Calu3 (cell line): Measurements from ENCODE around the gene AHCYL1. TPM values are rescaled to one million over a fixed set of nuclear protein-coding genes. Genes with fewer than 3 reads are reported as not detected.

Experiments used
- BruUV-seq: library from RNA; stranded (reverse); fragments of 400-500 nt; replicated peaks from 2 replicates; lab custom pipeline; 2021; lab: Mats Ljungman, UMichigan
- CTCF ChIA-PET: fragments of 300-600 bp; sonication (Branson Sonifier 250); formaldehyde crosslinking; loops from one replicate; lab custom pipeline; 2022; ENCODE audit warnings: antibody characterized with exemption; lab: Charles Lee
- DNase-seq: peaks from one replicate; pipeline ENCODE4 v3.0.0; 2022
- H3K27ac Mint-ChIP-seq: one replicate; pipeline ENCODE4 v1.8.0; 2022; ENCODE audit warnings: mixed read lengths; ENCODE audit not compliant: unreplicated experiment
- H3K27me3 Mint-ChIP-seq: one replicate; pipeline ENCODE4 v1.8.0; 2022; ENCODE audit warnings: mixed read lengths; ENCODE audit not compliant: unreplicated experiment
- H3K36me3 Mint-ChIP-seq: one replicate; pipeline ENCODE4 v1.8.0; 2022; ENCODE audit warnings: mild to moderate bottlenecking, moderate library complexity, mixed read lengths; ENCODE audit not compliant: insufficient read depth, unreplicated experiment
- H3K4me1 Mint-ChIP-seq: one replicate; pipeline ENCODE4 v1.8.0; 2022; ENCODE audit warnings: mild to moderate bottlenecking, low read depth, mixed read lengths; ENCODE audit not compliant: unreplicated experiment
- H3K4me3 Mint-ChIP-seq: one replicate; pipeline ENCODE4 v1.8.0; 2022; ENCODE audit warnings: mild to moderate bottlenecking, low read depth, moderate library complexity, mixed read lengths; ENCODE audit not compliant: unreplicated experiment
- H3K9me3 Mint-ChIP-seq: one replicate; pipeline ENCODE4 v1.8.0; 2022; ENCODE audit warnings: low read depth, mixed read lengths; ENCODE audit not compliant: unreplicated experiment
- CTCF ChIP-seq: fragments of 200-600 bp; IDR thresholded peaks from one replicate; pipeline ENCODE4 v1.8.0; 2022; ENCODE audit warnings: antibody characterized with exemption; ENCODE audit not compliant: unreplicated experiment
- intact Hi-C: fragments of 100-400 bp; cut with micrococcal nuclease; formaldehyde crosslinking; loops from one replicate; pipeline ENCODE4 v1.10.0; 2022; ENCODE audit not compliant: unreplicated experiment
- total RNA-seq: library from RNA; stranded (reverse); gene quantifications from 2 replicates; pipeline ENCODE4 v1.2.3, GENCODE V29; 2022

AHCYL1 gene
- total RNA-seq, 1 experiment from 2014 or later: 56.5 TPM

- Mint-ChIP-seq H3K27ac (peak overlapping the region; percentile 38), H3K36me3 (no peaks in the 10 kb centered on the region), H3K9me3 (no peaks in the 10 kb centered on the region), H3K27me3 (no peaks in the 10 kb centered on the region), H3K4me1 (peaks cover 52% of the 10 kb centered on the region), H3K4me3 (no peak overlapping the region)
- CTCF ChIA-PET: interaction anchor here (1.8 to 2.0 kb wide), 2 partner anchors 11 to 25 kb away, joined by 7 to 8 read pairs; partner anchors contain the start of gene AHCYL1
- DNase-seq: no peak
- no TSS peak for BruUV-seq
- intact Hi-C loops: no loop called here
- no peak for TF ChIP-seq CTCF
These were observed 25.0 kb upstream of the AHCYL1 start for GRCh38 chr1:109959632-109959973.

GRCh38 chr1:109959974-109960744 lies 24.4 kb upstream of the AHCYL1 start:
- no TSS peak for BruUV-seq
- peaks cover 52% of the 10 kb centered on the region for H3K4me1 Mint-ChIP-seq
- CTCF ChIA-PET: interaction anchor here (1.0 to 2.0 kb wide), 3 partner anchors 12 to 24 kb away, joined by 3 to 8 read pairs (median 7); partner anchors contain the start of gene AHCYL1
- H3K27me3 Mint-ChIP-seq: no peaks in the 10 kb centered on the region
- TF ChIP-seq CTCF: peak; percentile 14
- no peak overlapping the region for H3K4me3 Mint-ChIP-seq
- no peaks in the 10 kb centered on the region for H3K36me3 Mint-ChIP-seq
- H3K9me3 Mint-ChIP-seq: no peaks in the 10 kb centered on the region
- H3K27ac Mint-ChIP-seq: peak overlapping the region; percentile 38
- no peak for DNase-seq
- intact Hi-C loops: no loop called here

DNA sequence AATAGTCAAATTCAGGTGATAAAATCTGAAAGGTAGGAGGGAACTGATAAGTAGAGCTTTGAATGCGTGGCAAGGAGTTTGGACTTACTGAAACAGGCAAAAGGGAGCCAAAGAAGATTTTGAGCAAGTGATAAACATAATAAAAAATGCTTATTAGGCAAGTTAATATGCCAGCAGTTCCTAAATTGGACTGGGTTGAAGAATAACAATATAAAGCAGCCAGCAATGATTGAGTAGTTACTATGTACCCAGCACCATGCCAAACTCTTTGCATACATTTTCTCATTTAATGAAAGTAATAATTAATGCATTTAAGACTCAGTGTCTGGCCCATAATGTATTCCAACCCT lies 23.8 kb upstream of the AHCYL1 start:
- no peaks in the 10 kb centered on the region for H3K9me3 Mint-ChIP-seq
- H3K4me1 Mint-ChIP-seq: peaks cover 52% of the 10 kb centered on the region
- CTCF ChIA-PET: interaction anchor here (1.0 to 2.0 kb wide), 3 partner anchors 13 to 24 kb away, joined by 3 to 8 read pairs (median 7); partner anchors contain the start of gene AHCYL1
- H3K4me3 Mint-ChIP-seq: no peak overlapping the region
- H3K27me3 Mint-ChIP-seq: no peaks in the 10 kb centered on the region
- no peaks in the 10 kb centered on the region for H3K36me3 Mint-ChIP-seq
- peak overlapping the region; percentile 38 for H3K27ac Mint-ChIP-seq
- intact Hi-C loops: no loop called here
- no peak for DNase-seq
- TF ChIP-seq CTCF: no peak
- BruUV-seq: no TSS peak

DNA sequence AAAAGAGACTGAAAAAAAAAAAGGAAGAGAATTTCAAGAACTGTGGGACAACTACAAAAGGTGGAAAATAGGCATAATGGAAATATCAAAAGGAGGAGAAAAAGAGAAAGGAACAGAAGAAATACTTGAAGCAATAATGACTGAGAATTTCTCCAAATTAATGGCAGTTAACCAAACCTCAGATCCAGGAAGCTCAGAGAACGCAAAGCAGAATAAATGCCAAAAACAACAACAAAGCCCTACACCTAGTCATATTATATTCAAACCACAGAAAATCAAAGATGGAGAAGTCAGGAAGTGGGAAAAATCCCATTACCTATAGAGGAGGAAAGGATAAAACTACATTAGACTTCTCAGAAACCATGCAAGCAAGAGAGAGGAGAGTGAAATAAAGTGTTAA lies 20.7 kb upstream of the AHCYL1 start:
- DNase-seq: no peak
- Mint-ChIP-seq H3K4me3 (no peak overlapping the region), H3K4me1 (peaks cover 38% of the 10 kb centered on the region), H3K27me3 (no peaks in the 10 kb centered on the region), H3K36me3 (no peaks in the 10 kb centered on the region), H3K27ac (no peak overlapping the region), H3K9me3 (no peaks in the 10 kb centered on the region)
- no TSS peak for BruUV-seq
- intact Hi-C loops: no loop called here
- CTCF ChIA-PET: no interaction called here
- TF ChIP-seq CTCF: no peak
